HepG2 (cell line): Measurements from ENCODE around the gene SIGLEC10. TPM values are rescaled to one million over a fixed set of nuclear protein-coding genes. Genes with fewer than 3 reads are reported as not detected.
A peak's percentile ranks its signal among the peaks of the same experiment; 100 is the strongest.

Experiments
- ASH2L ChIP-seq: fragments of 300-600, 200-600 bp; sonication (generic); IDR thresholded peaks from 2 replicates; pipeline ENCODE4 v1.7.0; 2017; ENCODE audit warnings: low read depth, mild to moderate bottlenecking, moderate library complexity, mixed read lengths, low read length; ENCODE audit not compliant: insufficient read length
- CEBPB ChIP-seq: IDR thresholded peaks from 2 replicates; pipeline ENCODE4 v1.6.1; 2011; ENCODE audit warnings: low read depth, low read length, improper control_type of control experiment, borderline replicate concordance
- FOXO1 ChIP-seq: sonication (generic); formaldehyde crosslinking; IDR thresholded peaks from 2 replicates; pipeline ENCODE4 v1.4.0; 2020; ENCODE audit warnings: missing genetic modification reagents
- KDM6A ChIP-seq: IDR thresholded peaks from 2 replicates; pipeline ENCODE4 v1.6.1; 2016; ENCODE audit warnings: low read depth
- KLF15 ChIP-seq: sonication (generic); formaldehyde crosslinking; IDR thresholded peaks from 2 replicates; pipeline ENCODE4 v1.8.1; 2023; ENCODE audit warnings: borderline replicate concordance, mild to moderate bottlenecking, inconsistent platforms, missing genetic modification reagents, mixed read lengths
- MIER3 ChIP-seq: IDR thresholded peaks from 2 replicates; pipeline ENCODE4 v1.6.1; 2016; ENCODE audit warnings: missing compliant biosample characterization, borderline replicate concordance
- MTA1 ChIP-seq: sonication (generic); formaldehyde crosslinking; IDR thresholded peaks from 2 replicates; pipeline ENCODE4 v1.4.0; 2020; ENCODE audit warnings: missing genetic modification reagents, mild to moderate bottlenecking, borderline replicate concordance
- NFYB ChIP-seq: sonication (generic); formaldehyde crosslinking; IDR thresholded peaks from 2 replicates; pipeline ENCODE4 v1.4.0; 2020; ENCODE audit warnings: missing genetic modification reagents
- NR2F2 ChIP-seq: IDR thresholded peaks from 2 replicates; pipeline ENCODE4 v1.6.1; 2012; ENCODE audit warnings: low read depth, inconsistent platforms, borderline replicate concordance
- SOX5 ChIP-seq: IDR thresholded peaks from 2 replicates; pipeline ENCODE4 v1.6.1; 2016; ENCODE audit warnings: borderline replicate concordance
- TCF7 ChIP-seq: sonication (generic); IDR thresholded peaks from 2 replicates; pipeline ENCODE4 v1.6.1; 2016; ENCODE audit warnings: antibody characterized with exemption, low read depth
- polyA plus RNA-seq, 8 experiments: library from polyadenylated mRNA; depleted of rRNA in 3 of 8; stranded (reverse) in 7 of 8; unstranded in 1 of 8; fragments of >200 nt; fragmentation: Illumina TruSeq in 4 of 8; extraction: Trizol in 4 of 8; gene quantifications; 2 replicates each; pipeline versions ENCODE4 v1.2.1 to v1.2.3, GENCODE V29; 2011 to 2016; ENCODE audit warnings: low read depth in 4 of 8, missing spikeins in 1 of 8, mixed read lengths in 1 of 8; ENCODE audit not compliant: insufficient read depth in 1 of 8
- total RNA-seq, 5 experiments: library from RNA; depleted of rRNA; stranded (reverse); fragments of >200 nt; fragmentation: Illumina TruSeq; extraction: Trizol; gene quantifications; 2 replicates each; pipeline ENCODE4 v1.2.3, GENCODE V29; 2016; ENCODE audit warnings: low read depth in 1 of 5
- TF ChIP-seq, protein P1 (sequence below): sonication (generic); formaldehyde crosslinking; IDR thresholded peaks from 2 replicates; pipeline ENCODE4; 2020; ENCODE audit warnings: missing genetic modification reagents, mild to moderate bottlenecking, borderline replicate concordance
- TF ChIP-seq, protein P2 (sequence below): sonication (generic); formaldehyde crosslinking; IDR thresholded peaks from 2 replicates; pipeline ENCODE4 v1.4.0; 2020; ENCODE audit warnings: mild to moderate bottlenecking, missing genetic modification reagents
- TF ChIP-seq, protein P3 (sequence below): sonication (generic); formaldehyde crosslinking; IDR thresholded peaks from 2 replicates; pipeline ENCODE4 v1.5.0; 2020; ENCODE audit warnings: mild to moderate bottlenecking, missing genetic modification reagents, borderline replicate concordance
- TF ChIP-seq, protein P4 (sequence below): sonication (generic); formaldehyde crosslinking; IDR thresholded peaks from 2 replicates; pipeline ENCODE4 v1.8.1; 2023; ENCODE audit warnings: mild to moderate bottlenecking, missing genetic modification reagents

Gene SIGLEC10
- total and polyA plus RNA-seq, 2 of the 13 experiments (the other 11 are each of a cell fraction or from before 2014, with no cell fraction given), result not detected

DNA sequence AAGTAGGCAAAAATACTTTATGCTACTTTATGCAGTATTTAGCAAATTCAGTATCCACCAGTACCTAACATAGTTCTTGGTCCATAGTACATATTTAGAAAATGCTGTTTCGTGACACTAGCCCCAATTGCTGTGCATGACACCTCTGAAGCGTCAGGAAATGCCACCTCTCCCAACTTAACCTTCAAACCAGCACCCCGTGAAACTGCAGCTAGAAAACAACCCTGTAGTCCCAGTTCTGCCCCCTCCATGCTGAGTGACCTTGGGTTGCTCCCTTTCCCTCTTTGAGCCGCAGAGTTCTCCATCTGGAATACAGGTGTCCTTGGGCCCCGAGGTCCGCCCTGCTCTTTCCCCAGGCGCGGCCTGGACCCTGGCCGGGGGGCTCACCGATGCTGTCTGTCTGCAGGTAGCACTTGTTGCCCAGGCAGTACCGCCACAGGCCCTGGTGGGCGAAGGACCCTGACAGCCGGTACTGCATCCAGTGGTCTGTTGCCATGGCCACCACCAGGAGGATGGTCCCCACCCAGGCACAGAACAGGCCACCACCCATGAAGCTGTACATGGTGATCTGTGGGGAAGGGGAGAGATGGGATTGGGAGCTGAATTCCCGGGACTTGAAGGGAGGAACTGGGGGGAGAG lies 30.4 kb downstream of the SIGLEC10 start (continued):
- TF ChIP-seq, protein P1, sequence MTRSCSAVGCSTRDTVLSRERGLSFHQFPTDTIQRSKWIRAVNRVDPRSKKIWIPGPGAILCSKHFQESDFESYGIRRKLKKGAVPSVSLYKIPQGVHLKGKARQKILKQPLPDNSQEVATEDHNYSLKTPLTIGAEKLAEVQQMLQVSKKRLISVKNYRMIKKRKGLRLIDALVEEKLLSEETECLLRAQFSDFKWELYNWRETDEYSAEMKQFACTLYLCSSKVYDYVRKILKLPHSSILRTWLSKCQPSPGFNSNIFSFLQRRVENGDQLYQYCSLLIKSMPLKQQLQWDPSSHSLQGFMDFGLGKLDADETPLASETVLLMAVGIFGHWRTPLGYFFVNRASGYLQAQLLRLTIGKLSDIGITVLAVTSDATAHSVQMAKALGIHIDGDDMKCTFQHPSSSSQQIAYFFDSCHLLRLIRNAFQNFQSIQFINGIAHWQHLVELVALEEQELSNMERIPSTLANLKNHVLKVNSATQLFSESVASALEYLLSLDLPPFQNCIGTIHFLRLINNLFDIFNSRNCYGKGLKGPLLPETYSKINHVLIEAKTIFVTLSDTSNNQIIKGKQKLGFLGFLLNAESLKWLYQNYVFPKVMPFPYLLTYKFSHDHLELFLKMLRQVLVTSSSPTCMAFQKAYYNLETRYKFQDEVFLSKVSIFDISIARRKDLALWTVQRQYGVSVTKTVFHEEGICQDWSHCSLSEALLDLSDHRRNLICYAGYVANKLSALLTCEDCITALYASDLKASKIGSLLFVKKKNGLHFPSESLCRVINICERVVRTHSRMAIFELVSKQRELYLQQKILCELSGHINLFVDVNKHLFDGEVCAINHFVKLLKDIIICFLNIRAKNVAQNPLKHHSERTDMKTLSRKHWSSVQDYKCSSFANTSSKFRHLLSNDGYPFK (CRISPR knock-in tag), result 0 out of 2 replicates have a peak, but pooled peaks have one; percentile 9
- TF ChIP-seq, protein P2, sequence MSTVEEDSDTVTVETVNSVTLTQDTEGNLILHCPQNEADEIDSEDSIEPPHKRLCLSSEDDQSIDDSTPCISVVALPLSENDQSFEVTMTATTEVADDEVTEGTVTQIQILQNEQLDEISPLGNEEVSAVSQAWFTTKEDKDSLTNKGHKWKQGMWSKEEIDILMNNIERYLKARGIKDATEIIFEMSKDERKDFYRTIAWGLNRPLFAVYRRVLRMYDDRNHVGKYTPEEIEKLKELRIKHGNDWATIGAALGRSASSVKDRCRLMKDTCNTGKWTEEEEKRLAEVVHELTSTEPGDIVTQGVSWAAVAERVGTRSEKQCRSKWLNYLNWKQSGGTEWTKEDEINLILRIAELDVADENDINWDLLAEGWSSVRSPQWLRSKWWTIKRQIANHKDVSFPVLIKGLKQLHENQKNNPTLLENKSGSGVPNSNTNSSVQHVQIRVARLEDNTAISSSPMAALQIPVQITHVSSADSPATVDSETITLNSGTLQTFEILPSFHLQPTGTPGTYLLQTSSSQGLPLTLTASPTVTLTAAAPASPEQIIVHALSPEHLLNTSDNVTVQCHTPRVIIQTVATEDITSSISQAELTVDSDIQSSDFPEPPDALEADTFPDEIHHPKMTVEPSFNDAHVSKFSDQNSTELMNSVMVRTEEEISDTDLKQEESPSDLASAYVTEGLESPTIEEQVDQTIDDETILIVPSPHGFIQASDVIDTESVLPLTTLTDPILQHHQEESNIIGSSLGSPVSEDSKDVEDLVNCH (CRISPR knock-in tag), result no peak
- TF ChIP-seq KLF15 (no peak), CEBPB (no peak), MTA1 (CRISPR knock-in tag) (no peak), KDM6A (CRISPR knock-in tag) (no peak), NR2F2 (no peak), TCF7 (no peak), FOXO1 (CRISPR knock-in tag) (0 out of 2 replicates have a peak, but pooled peaks have one; percentile 26), MIER3 (CRISPR knock-in tag) (no peak), ASH2L (no peak), SOX5 (CRISPR knock-in tag) (no peak), NFYB (CRISPR knock-in tag) (no peak)
- TF ChIP-seq, protein P3, sequence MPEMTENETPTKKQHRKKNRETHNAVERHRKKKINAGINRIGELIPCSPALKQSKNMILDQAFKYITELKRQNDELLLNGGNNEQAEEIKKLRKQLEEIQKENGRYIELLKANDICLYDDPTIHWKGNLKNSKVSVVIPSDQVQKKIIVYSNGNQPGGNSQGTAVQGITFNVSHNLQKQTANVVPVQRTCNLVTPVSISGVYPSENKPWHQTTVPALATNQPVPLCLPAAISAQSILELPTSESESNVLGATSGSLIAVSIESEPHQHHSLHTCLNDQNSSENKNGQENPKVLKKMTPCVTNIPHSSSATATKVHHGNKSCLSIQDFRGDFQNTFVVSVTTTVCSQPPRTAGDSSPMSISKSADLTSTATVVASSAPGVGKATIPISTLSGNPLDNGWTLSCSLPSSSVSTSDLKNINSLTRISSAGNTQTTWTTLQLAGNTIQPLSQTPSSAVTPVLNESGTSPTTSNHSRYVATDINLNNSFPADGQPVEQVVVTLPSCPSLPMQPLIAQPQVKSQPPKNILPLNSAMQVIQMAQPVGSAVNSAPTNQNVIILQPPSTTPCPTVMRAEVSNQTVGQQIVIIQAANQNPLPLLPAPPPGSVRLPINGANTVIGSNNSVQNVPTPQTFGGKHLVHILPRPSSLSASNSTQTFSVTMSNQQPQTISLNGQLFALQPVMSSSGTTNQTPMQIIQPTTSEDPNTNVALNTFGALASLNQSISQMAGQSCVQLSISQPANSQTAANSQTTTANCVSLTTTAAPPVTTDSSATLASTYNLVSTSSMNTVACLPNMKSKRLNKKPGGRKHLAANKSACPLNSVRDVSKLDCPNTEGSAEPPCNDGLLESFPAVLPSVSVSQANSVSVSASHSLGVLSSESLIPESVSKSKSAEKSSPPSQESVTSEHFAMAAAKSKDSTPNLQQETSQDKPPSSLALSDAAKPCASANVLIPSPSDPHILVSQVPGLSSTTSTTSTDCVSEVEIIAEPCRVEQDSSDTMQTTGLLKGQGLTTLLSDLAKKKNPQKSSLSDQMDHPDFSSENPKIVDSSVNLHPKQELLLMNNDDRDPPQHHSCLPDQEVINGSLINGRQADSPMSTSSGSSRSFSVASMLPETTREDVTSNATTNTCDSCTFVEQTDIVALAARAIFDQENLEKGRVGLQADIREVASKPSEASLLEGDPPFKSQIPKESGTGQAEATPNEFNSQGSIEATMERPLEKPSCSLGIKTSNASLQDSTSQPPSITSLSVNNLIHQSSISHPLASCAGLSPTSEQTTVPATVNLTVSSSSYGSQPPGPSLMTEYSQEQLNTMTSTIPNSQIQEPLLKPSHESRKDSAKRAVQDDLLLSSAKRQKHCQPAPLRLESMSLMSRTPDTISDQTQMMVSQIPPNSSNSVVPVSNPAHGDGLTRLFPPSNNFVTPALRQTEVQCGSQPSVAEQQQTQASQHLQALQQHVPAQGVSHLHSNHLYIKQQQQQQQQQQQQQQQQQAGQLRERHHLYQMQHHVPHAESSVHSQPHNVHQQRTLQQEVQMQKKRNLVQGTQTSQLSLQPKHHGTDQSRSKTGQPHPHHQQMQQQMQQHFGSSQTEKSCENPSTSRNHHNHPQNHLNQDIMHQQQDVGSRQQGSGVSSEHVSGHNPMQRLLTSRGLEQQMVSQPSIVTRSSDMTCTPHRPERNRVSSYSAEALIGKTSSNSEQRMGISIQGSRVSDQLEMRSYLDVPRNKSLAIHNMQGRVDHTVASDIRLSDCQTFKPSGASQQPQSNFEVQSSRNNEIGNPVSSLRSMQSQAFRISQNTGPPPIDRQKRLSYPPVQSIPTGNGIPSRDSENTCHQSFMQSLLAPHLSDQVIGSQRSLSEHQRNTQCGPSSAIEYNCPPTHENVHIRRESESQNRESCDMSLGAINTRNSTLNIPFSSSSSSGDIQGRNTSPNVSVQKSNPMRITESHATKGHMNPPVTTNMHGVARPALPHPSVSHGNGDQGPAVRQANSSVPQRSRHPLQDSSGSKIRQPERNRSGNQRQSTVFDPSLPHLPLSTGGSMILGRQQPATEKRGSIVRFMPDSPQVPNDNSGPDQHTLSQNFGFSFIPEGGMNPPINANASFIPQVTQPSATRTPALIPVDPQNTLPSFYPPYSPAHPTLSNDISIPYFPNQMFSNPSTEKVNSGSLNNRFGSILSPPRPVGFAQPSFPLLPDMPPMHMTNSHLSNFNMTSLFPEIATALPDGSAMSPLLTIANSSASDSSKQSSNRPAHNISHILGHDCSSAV (CRISPR knock-in tag), result no peak
- TF ChIP-seq, protein P4, sequence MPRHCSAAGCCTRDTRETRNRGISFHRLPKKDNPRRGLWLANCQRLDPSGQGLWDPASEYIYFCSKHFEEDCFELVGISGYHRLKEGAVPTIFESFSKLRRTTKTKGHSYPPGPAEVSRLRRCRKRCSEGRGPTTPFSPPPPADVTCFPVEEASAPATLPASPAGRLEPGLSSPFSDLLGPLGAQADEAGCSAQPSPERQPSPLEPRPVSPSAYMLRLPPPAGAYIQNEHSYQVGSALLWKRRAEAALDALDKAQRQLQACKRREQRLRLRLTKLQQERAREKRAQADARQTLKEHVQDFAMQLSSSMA (CRISPR knock-in tag), result no peak
